NCI-H1048 (cell line): ENCODE data around the gene SLC38A11.
"Not testable (repeated sequence)": the region's sequence is repeated elsewhere in the genome, so short reads cannot be mapped to it uniquely, and the experiment has no call there.

Source experiments
- DNase-seq: peaks from one replicate; lab custom pipeline; 2025; lab: John Stamatoyannopoulos, UW

The SLC38A11 gene

DNA sequence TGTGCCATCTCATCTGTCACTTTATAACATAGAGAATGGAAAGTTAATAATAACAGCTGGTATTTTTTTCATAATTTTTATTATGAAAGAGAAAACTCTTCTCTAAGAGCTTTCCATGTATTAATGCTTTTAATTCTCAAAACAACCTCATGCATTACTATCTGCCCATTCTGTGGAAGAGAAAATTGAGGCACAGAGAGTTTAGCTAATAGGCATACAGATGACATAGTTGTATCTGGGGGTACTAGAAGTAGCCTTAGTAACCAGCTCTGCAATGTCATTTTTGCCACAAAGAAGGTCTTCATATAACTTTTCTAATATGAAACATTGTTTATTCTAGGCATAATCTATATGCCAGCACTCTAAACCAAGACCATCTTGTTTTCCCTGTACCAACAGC, 77.4 kb downstream of the SLC38A11 start:
- no peak for DNase-seq

DNA sequence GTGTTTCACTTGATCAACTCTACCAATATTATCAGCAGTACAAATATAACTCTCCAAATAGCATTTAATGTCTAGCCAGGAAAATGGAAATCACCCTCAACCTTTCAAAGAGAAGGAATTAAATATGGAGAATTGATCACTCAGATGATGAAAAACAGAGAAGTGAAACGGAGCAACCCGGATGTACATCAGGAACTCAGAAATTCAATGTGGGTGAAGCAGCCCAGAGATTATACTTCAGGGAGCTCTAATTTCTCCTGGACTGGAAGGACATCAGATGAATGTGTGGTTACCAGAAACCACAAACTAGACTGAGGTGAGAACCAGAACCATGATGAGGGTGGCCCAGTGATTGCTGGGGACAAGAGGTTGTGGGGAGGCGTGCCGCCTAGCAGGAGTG, 78.2 kb downstream of the SLC38A11 start:
- DNase-seq = no peak

DNA sequence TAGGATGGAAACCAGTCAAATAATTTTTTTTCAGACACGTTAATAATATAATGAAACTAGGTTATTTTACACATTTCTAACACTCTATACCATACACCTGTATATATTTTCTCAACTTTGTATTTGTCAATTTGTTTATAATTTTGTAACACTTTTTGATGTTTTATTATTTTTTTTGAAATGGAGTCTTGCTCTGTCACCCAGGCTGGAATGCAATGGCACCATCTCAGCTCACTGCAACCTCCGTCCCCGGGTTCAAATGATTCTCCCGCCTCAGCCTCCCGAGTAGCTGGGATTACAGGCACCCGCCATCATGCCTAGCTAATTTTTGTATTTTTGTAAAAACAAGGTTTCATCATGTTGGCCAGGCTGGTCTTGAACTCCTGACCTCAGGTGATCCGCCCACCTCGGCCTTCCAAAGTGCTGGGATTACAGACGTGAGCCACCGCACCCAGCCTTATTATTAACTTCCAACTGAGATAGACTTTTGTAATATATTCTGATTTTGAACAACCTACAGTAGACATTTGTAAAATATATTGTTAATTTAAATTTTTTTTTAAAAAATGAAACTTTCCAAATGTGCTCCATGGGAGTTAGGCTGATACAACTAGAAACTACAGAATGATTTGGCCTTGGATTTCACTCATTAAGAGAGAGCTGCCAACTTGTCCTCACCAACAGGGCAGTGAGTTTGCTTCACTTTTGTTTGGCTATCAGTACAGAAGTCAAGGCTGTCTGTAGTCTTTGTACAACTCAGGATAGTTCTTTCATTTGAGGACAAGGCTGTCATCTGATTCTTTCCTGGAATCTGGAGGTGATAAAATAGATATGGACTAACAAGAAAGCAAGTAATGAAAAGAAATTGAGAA, 79.8 kb downstream of the SLC38A11 start:
- DNase-seq = no peak

DNA sequence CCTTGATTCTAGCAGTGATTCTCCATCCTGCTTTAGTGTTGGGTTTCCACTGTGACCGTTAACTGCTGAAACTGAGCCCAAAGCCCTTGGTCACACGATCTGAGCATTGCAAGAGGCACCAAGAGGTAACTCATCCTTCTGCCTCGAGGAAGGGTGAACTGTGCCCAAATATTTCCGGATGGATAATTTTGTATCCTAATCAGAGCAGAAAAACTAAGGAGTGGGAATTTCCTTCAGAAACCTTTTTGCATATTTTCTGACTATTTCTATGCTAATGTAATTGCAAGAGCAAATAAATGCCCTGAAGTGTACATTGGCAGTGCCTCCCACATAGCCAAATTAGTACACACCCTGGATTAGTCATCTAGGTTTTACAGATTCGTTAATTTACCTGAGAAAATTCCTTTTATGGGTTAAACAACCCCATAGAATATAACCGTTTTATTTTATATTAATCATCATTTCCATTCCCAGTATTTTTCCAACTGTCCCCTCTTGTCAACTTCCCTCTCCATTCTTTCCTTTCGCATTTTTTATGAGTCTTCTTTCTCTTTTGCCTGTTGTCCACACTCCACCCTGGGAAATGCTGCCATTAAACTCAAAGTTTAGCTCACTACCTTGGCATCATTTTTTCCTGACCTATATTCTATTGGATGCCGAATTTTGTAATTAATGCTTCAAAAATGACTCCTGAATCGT, 82.0 kb downstream of the SLC38A11 start:
- DNase-seq = no peak

DNA sequence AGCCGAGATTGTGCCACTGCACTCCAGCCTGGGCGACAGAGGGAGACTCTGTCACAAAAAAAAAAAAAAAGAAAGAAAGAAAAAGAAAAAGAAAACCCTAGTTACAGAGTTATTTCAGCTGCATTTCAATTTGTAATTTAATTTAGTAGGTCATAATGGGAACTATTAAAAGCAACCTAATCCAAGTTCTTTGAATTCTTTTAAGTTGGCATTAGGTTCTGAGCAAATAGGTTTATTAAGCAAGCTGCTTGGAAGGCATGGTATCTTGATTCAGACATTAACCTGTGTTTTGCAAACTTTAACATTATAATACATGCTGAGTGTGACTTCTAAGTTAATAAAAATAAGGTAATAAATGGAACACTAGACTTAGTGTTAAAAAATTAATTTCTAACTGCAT, 83.9 kb downstream of the SLC38A11 start:
- no peak for DNase-seq

DNA sequence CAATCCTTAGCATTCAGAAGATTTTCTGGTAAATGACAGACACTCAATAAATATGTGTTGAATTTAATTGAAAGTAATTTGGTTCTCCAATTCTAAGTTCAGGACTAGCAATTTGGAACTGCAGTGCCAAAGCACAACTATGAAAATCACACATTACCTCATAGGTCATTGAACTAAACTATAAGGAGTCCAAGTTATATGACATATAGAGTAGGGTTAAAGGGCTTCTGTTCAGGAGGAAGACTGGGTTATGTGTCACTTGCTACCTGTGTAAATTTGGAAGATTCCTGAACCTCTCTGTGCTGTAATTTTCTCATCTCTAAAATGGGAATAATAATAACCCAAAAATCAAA, 85.9 kb downstream of the SLC38A11 start:
- DNase-seq = no peak

DNA sequence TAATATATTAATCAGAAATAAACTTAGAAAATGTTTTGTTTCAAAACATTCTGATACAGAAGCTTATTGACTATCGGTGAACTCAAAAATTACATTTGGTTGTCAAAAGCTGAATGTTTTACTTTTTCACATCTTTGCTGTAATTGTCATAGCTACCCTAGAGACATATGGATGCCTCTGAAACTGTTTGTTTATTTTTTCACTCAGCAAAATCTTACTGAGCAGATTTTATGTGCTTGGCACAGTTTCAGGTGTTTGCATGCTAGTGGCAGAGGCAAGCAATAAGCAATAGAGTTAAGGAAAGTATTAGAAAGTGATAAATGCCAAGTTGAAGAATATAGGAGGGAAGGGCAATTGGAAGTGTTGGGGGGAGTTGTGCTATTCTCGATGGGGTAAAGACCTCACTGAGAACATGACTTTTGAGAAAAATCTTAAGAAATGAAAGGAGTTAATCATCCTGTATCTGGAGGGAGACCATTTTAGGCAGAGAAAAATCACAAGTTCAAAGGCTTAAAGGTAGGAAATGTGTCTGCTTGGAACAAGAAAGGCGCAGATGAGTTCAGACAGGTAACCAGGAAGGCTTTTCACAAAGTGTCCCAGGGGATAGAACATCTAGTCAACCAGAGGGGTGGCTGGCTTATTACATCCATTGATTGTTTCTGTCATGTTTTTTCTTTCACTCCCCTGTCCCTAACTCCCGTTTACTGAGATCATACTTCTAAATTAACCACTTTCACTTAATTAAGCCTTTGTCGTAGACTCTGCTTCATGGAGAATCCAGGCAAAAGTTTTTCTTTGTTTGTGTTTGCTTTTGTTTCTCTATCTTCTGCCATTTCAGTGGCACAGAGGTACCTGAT, 86.5 kb downstream of the SLC38A11 start:
- no peak for DNase-seq

DNA sequence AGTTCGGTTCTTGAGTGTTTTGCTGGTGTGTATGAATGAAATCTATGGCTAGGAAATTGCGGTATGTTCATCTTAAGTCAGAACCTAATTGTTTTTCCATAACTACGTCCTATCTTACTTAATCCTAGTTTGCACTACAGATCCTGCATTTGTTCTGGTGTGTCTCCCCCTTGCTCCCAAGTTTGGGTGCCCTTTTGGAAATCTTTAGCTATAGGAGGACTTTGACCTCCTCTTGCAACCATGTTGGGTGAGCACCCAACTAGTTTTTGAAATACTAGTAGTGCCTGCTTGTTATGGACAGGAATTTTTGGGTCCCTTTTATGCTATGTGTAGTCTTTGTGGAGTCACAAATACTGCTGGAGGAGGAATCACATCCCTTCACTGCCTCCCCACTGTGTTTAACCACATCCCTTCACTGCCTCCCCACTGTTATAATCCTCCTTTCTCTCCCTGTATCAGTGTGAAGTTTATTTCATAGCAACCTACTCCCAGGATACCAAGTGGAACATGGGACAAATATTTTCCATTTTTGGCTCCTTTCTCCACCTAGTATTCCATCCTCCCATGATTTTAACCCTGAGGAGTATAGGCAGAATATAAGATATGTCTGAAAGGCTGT, 87.4 kb downstream of the SLC38A11 start:
- DNase-seq = no peak

DNA sequence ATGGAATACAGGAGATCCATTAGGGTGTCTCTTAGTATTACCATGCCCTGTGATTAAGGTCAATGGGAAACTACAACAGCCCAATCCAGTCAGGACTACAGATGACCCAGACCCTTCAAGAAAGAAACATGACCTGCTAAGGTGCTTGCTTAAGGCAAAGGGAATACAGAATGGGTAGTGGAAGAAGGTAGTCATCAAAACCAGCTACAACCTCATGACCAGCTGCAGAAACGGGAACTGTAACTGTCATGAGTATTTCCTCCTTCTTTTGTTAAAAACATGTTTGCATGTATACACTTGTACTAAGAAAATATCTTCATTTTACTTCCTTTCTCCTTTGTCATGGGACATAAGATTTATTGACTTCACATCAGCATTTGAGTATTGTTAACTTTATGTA, 88.9 kb downstream of the SLC38A11 start:
- DNase-seq = not testable (repeated sequence)

DNA sequence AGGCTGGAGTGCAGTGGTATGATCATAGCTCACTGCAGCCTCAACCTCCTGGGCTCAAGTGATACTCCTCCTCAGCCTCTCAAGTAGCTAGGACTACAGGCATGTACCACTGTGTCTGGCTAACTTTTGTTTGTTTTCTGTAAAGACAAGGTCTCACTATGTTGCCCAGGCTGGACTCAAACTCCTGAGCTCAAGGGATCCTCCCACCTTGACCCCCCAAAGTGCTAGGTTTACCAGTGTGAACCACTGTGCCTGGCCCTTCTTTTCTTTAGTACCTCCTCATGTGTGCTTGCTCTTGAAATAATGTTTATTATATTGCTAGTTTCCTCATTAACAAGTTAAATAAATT, 94.7 kb downstream of the SLC38A11 start:
- DNase-seq = no peak

DNA sequence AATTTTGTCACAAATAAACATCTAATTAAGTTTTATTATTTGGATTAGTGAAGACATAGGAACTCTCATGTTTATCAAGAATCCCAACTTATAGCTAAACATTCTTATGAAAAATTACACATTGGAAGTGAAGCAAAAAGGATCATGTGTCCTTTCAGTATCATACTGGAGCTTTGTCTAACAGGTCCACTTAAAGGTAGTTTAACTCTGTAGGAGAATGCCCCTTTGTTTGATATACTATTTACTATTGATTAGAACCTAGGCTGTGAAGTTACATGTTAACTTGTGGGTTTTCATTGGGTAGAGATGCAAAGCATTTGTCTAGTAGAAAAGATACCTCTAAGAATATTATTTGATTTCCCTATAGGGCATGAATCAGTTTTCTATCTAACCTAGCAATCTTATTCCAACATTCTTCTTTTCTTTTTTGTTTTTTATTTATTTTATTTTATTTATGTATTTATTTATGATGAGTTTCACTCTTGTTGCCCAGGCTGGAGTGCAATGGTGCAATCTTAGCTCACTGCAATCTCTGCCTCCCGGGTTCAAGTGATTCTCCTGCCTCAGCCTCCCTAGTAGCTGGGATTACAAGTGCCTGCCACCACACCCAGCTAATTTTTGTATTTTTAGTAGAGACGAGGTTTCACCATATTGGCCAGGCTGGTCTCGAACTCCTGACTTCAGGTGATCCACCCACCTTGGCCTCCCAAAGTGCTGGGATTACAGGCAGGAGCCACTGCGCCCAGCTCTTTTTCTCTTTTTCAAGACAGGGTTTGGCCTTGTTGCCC, 95.2 kb downstream of the SLC38A11 start:
- DNase-seq = not testable (repeated sequence)

DNA sequence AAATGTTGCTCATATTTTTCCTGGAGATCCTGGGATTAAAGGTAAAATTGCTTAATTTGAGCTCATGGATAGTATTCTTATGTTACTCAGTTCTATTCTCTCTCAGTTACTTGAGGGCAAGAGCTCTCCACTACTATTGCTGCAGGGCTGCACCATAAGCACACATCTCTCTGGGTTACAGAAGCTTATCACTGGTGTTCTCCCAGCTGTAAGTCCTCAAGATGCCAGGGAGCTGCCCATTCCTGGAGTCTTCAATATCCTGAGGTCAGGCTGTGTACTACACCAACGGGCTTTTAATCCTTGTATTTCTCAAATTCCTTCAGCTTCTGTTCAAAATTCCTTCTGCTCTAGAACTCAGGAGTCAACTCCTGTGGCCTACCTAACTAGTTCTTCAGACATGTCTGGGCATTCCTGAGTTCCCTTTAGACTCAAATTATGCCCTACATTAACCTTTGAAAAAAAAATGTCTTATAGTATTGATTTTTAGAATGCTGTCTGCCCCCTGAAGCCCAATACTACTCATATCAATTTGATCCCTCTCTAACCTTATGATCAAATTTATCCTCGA, 96.0 kb downstream of the SLC38A11 start:
- DNase-seq = no peak

DNA sequence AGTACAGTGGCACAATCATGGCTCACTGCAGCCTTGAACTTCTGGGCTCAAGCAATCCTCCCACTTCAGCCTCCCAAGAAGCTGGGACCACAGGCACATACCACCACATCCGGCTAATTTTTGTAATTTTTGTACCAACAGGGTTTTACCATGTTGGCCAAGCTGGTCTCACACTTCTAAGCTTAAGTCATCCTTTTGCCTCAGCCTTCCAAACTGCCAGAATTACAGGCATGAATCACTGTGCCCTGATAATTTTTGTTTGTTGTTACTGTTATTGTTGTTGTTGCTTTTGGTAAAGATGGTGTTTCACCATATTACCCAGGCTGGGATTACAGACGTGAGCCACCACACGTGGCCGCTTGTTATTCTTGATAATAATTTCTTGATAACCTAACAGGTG, 103.2 kb downstream of the SLC38A11 start:
- no peak for DNase-seq

DNA sequence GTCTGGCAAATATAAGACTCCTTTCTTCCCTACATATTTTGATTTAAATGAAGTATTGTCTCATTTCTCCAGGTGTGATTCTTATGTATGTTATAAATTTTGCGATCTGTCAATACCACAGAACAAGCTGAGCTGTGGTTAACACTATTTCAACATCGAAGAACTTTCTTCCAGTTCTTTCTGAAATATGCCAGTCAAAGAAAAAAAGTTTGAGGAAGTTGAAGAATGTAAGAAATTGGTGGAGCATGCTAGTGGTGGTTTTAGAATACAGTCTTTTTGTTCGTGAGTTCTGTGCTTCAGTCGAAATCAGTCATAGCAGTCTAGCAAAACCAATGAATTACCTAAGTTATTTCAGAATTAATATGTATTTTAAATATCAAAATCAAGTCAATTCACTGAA, 105.1 kb downstream of the SLC38A11 start:
- no peak for DNase-seq

DNA sequence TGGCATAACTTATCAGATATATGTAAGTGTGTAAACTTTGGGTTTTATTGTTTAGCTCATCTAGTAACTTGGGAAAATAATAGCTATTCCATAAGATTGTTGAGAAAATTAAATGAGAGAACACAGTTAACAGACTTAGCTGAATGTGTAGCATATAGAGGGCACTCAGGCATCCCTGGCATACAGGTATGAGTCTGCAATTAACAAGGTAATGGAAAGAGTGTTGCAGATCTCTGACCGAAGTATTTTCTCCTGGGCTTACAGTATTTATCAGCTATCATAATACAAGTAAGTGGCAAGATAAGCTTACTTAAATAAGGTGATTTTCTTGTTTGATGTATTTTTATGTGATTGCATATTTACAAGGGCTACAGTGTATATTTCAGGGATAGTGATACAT, 105.8 kb downstream of the SLC38A11 start:
- DNase-seq = no peak

DNA sequence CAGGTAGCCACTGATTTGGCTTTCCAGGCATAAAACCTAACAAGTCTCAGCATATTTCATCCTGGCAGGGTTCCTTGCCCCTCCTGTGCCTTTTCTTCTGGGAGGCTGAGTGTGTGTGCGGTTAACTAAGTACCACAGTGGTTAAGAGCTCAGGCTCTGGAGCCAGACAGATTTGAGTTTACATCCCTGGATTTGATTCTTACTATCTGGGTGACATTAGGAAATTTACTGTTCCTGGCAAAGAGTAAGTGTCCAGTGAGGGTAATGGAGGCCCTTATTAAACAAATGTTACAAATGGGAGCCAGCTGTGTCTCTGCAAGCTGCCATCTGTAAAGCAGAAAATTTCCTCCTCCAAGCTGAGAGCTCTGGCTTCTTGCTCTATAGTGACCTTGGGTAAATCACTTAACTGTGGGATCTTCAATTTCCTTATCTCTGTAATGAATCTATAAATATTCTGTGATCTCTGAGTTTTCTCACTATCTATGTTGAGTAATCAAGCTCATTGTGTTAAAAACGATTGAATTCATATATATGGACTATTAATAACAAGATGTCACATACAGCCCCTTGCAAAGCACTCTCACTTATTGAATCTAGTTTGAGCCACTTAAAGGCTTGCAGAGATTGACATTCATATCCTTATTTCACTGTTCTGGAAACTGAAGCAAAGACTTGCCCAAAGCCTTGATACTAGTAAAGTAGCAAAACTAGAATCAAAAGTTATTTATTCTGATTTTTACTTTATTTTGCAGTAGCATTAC, 107.2 kb downstream of the SLC38A11 start:
- DNase-seq = no peak

DNA sequence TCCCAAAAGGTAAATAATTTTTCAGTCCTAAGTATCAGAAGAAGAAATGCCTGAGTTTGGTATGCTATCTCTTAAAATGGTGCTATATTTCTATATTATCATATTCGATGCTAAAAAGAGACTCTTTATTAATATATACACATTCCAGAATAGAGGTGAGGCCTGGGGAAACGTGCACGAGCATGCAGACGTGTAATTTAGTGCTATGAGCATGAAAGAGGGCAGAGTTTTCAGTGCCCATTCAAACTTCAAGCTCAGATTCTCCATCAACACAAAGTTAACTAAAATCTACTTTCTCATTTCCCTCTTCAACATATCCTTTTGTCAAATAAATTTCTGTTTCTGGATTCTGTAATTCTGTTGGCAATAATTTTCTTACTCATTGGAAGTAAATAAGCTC, 108.0 kb downstream of the SLC38A11 start:
- DNase-seq = no peak

DNA sequence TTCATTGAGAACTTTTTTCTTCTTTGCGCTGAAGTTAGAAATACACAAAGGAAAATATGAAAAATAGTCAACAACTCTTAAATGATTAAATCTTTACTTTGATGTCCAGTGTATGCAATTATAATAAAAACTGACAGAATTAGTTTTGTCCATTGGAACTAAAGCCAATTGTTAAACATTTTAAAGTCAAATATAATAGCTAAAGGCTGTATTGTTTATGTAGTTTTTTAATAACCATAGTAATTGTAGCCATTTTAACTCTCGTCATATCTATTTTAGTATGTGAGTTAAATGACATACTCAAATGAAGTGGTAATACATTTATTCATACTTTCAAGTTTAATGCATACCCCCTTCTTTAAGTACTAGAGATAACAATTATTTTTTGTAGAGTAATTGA, 109.0 kb downstream of the SLC38A11 start:
- DNase-seq = no peak
